ENCODE measurements around the gene C3orf20. TPM values are rescaled to one million over a fixed set of nuclear protein-coding genes. Genes with fewer than 3 reads are reported as not detected.
"Not testable (repeated sequence)": the region's sequence is repeated elsewhere in the genome, so short reads cannot be mapped to it uniquely, and the experiment has no call there.

Gene C3orf20
- total RNA-seq, 1 experiment from 2014 or later = not detected

- not testable (repeated sequence) for DNase-seq (ENCODE audit: low spot score)
Observed at GRCh38 chr3:14752979-14753378, 78.0 kb downstream of the C3orf20 start.

- DNase-seq (ENCODE audit: low spot score) = no peak
Observed at GRCh38 chr3:14757153-14757700, 82.3 kb downstream of the C3orf20 start.

GRCh38 chr3:14758297-14758696 is 83.4 kb downstream of the C3orf20 start:
- no peak for DNase-seq (ENCODE audit: low spot score)

GRCh38 chr3:14758959-14759358 is 84.0 kb downstream of the C3orf20 start:
- no peak for DNase-seq (ENCODE audit: low spot score)

GRCh38 chr3:14760185-14760584 is 85.2 kb downstream of the C3orf20 start:
- no peak for DNase-seq (ENCODE audit: low spot score)

- DNase-seq (ENCODE audit: low spot score) = no peak
Observed at GRCh38 chr3:14761121-14761672, 86.3 kb downstream of the C3orf20 start.

- DNase-seq (ENCODE audit: low spot score) = no peak
Observed at GRCh38 chr3:14761866-14762265, 86.9 kb downstream of the C3orf20 start.

- DNase-seq (ENCODE audit: low spot score) = no peak
Observed at GRCh38 chr3:14762701-14763100, 87.8 kb downstream of the C3orf20 start.

- DNase-seq (ENCODE audit: low spot score) = no peak
Observed at GRCh38 chr3:14764331-14765059, 89.6 kb downstream of the C3orf20 start.

- no peak for DNase-seq (ENCODE audit: low spot score)
Observed at GRCh38 chr3:14765060-14765400, 90.1 kb downstream of the C3orf20 start.

- no peak for DNase-seq (ENCODE audit: low spot score)
Observed at GRCh38 chr3:14765576-14766427, 90.9 kb downstream of the C3orf20 start.

- DNase-seq (ENCODE audit: low spot score) = no peak
Observed at GRCh38 chr3:14766428-14767244, 91.7 kb downstream of the C3orf20 start.

GRCh38 chr3:14767245-14768051 is 92.5 kb downstream of the C3orf20 start:
- DNase-seq (ENCODE audit: low spot score) = no peak

GRCh38 chr3:14768182-14768790 is 93.3 kb downstream of the C3orf20 start:
- DNase-seq (ENCODE audit: low spot score) = no peak

GRCh38 chr3:14768881-14769280 is 93.9 kb downstream of the C3orf20 start:
- DNase-seq (ENCODE audit: low spot score) = no peak

- DNase-seq (ENCODE audit: low spot score) = no peak
Observed at GRCh38 chr3:14769544-14770325, 94.8 kb downstream of the C3orf20 start.

- no peak for DNase-seq (ENCODE audit: low spot score)
Observed at GRCh38 chr3:14770591-14770990, 95.7 kb downstream of the C3orf20 start.

- no peak for DNase-seq (ENCODE audit: low spot score)
Observed at GRCh38 chr3:14771593-14772497, 96.9 kb downstream of the C3orf20 start.
